ENCODE data around the gene SHTN1. TPM values are rescaled to one million over a fixed set of nuclear protein-coding genes. Genes with fewer than 3 reads are reported as not detected.

Gene SHTN1
- total RNA-seq, 1 donor from 2014 or later: 5.0 TPM

GRCh38 chr10:116848032-116848943 is 156.7 kb downstream of the SHTN1 start:
- intact Hi-C loops (cut with micrococcal nuclease): no loop called here
- DNase-seq (no peak), ATAC-seq (no peak)

GRCh38 chr10:116845823-116846222 is 159.2 kb downstream of the SHTN1 start:
- DNase-seq: no peak
- intact Hi-C loops (cut with micrococcal nuclease): no loop called here
- no peak for ATAC-seq

GRCh38 chr10:116840389-116841075 is 164.5 kb downstream of the SHTN1 start:
- intact Hi-C loops (cut with micrococcal nuclease): no loop called here
- ATAC-seq: no peak
- DNase-seq: no peak

DNA sequence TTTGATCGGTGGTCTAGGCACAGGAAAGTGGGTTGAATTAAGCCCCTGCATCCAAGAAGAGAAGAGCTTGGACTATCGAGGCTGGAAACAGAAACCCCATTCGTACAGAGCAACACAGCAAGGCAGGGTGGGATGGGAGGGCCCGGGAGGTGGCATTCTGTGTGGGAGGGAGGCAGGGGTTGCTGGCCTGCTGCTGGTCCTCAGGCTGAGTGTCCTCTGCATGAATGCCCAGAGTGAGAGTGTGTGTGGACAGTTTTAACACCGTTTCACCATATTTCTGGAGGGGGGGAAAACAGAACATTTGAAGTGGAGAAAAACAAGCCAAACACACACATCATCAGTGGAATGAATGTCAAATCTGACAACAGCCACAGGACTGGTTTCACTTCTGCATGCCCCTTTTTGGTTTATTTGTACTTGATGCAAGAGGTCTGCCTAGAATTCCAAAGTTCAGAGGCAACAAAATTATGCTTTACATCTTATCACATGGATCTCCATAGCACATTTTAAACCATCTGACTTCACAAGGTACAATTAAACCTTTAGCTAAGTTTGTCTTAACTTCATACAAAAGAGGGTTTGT is 166.8 kb downstream of the SHTN1 start:
- intact Hi-C loops (cut with micrococcal nuclease): no loop called here
- ATAC-seq: no peak
- no peak for DNase-seq

- ATAC-seq (no peak), DNase-seq (no peak)
- intact Hi-C loops (cut with micrococcal nuclease): no loop called here
Observed at GRCh38 chr10:116836902-116837523, 168.0 kb downstream of the SHTN1 start.

DNA sequence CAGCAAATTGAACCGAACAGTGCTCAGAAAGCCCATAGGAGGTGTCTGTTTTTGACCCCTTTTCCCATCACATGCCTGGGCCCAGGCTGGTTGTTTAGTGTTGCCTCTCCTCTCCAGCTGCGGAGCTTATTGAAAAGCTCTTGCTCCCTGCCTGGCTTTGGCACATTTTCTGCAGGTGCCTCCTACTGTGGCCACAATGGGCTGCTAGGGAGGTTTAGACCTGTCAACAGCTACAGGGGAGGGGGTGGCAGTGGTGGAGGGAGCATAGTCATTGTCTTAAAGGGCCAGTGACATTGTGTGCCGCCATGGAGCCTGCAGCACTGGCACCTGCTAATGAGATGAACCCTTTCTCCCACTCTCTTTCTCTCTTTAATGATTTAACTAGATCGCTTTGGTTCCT is 168.9 kb downstream of the SHTN1 start:
- ATAC-seq: peak; percentile 69
- DNase-seq: peak; percentile 37
- intact Hi-C loops (cut with micrococcal nuclease): no loop called here

GRCh38 chr10:116835658-116836057 is 169.3 kb downstream of the SHTN1 start:
- DNase-seq (no peak), ATAC-seq (no peak)
- intact Hi-C loops (cut with micrococcal nuclease): no loop called here

DNA sequence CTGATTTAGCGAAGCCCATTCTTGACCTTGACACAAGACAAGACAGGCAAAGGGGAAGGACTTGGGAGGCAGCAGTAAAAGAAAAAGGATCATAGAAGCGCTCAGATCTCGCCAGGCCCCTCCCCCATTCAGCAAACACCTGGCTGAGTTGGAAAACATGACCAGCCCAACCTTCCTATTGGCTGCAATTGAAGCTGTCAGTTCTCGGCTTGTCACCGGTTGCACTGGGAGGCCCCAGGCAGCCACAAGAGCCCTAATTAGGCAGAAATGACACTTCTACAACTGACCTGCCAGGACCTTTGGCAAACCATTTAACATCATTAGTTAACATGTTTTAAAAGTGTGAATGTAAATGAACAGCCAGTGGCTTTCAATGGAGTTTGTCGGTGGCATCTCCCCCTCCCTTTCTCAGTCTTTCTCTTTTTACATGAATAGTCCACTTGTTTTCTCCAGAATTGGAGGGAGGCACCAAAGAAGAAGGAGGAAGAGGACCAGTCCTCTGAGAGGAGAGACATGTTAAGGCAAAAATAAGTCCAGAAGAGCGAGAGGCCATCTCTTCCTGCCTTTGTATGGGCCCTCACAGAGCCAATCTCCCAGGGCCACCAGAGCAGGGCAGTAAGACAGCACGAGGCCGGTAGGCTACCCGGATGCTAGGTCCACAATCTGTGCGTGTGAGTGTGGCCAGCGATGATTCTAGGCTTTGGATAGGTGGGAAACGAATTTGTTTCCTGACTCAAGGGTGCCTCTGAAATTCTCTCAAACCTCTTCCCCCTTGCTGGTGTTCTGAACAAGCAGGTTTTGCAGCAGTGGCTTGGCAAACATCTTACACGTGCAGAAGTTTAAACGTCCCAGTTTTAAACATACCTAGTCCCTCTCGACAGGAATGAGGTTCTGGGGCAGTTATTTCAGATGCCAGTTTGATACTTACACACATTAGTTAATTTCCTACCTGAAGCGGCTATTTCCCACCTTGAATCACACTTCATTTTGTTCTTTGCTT is 170.7 kb downstream of the SHTN1 start:
- intact Hi-C loops (cut with micrococcal nuclease): no loop called here
- no peak for DNase-seq
- no peak for ATAC-seq

DNA sequence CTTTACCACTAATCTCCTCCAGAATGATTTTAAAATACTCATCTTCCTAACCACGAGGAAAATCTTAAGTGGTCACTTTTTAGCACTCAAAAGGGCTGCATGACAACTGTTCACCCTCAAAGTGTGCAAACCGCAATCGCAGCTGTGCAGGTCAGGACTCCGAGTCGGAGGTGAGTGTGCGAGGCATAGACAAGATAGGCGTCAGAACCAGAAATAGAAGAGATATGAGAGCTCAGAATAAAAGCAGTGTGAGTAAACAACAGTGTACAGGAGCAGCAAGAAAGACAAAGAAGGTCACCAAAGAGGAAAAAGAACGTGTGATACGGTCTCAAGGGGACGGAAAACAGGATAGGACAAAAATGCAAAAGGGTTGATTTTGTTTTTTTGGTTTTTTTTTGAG is 173.2 kb downstream of the SHTN1 start:
- peak; percentile 84 for ATAC-seq
- intact Hi-C loops (cut with micrococcal nuclease): no loop called here
- DNase-seq: no peak

Other genes with a start within 250 kb of the SHTN1 start
- gene ENO4, start 155.7 kb downstream of the SHTN1 start, total RNA-seq: 0.64 TPM
- not detected for gene VAX1, start 133.1 kb upstream of the SHTN1 start, total RNA-seq
- gene KCNK18, start 192.3 kb upstream of the SHTN1 start, total RNA-seq: not detected
- 0.17 TPM for gene SLC18A2, start 235.9 kb upstream of the SHTN1 start, total RNA-seq

All from left ventricle myocardium superior (tissue), 1 donor.